Activated CD4-positive, alpha-beta T cell treated with anti-CD3 and anti-CD28 coated beads, Interleukin-2, amount 50 U/mL, for 24 hours (primary cell): Measurements from ENCODE around the gene GBA3.

Experiments
- DNase-seq, 2 donors: peaks; one replicate each; pipeline ENCODE4 v3.0.0-alpha.2; 2020; ENCODE audit warnings: low read depth in 1 of 2, low spot score in 1 of 2

GBA3 gene

GRCh38 chr4:22695029-22695428 is 2.3 kb downstream of the GBA3 start:
- DNase-seq: no peak

- no peak for DNase-seq
Measured at GRCh38 chr4:22695917-22696316, 3.2 kb downstream of the GBA3 start.

GRCh38 chr4:22703912-22704311 is 11.2 kb downstream of the GBA3 start:
- no peak for DNase-seq

GRCh38 chr4:22707390-22707789 is 14.7 kb downstream of the GBA3 start:
- no peak for DNase-seq

GRCh38 chr4:22708961-22709360 is 16.2 kb downstream of the GBA3 start:
- DNase-seq: no peak

GRCh38 chr4:22712105-22712504 is 19.4 kb downstream of the GBA3 start:
- no peak for DNase-seq

- DNase-seq: no peak
Measured at GRCh38 chr4:22712529-22712928, 19.8 kb downstream of the GBA3 start.

GRCh38 chr4:22713841-22714240 is 21.1 kb downstream of the GBA3 start:
- no peak for DNase-seq

- DNase-seq: no peak
Measured at GRCh38 chr4:22719218-22719617, 26.5 kb downstream of the GBA3 start.

- no peak for DNase-seq
Measured at GRCh38 chr4:22720091-22720490, 27.4 kb downstream of the GBA3 start.

- no peak for DNase-seq
Measured at GRCh38 chr4:22721204-22721603, 28.5 kb downstream of the GBA3 start.

- DNase-seq: no peak
Measured at GRCh38 chr4:22730021-22730420, 37.3 kb downstream of the GBA3 start.

- DNase-seq: no peak
Measured at GRCh38 chr4:22733816-22734215, 41.1 kb downstream of the GBA3 start.

- no peak for DNase-seq
Measured at GRCh38 chr4:22736912-22737311, 44.2 kb downstream of the GBA3 start.

- DNase-seq: no peak
Measured at GRCh38 chr4:22739968-22740367, 47.2 kb downstream of the GBA3 start.

GRCh38 chr4:22741744-22742143 is 49.0 kb downstream of the GBA3 start:
- DNase-seq: no peak

- DNase-seq: no peak
Measured at GRCh38 chr4:22743290-22743689, 50.6 kb downstream of the GBA3 start.

GRCh38 chr4:22744478-22745062 is 51.8 kb downstream of the GBA3 start:
- DNase-seq: no peak

GRCh38 chr4:22745234-22745633 is 52.5 kb downstream of the GBA3 start:
- DNase-seq: no peak

- DNase-seq: no peak
Measured at GRCh38 chr4:22754116-22754515, 61.4 kb downstream of the GBA3 start.

- no peak for DNase-seq
Measured at GRCh38 chr4:22762548-22762947, 69.8 kb downstream of the GBA3 start.

GRCh38 chr4:22764183-22764582 is 71.4 kb downstream of the GBA3 start:
- DNase-seq: no peak

GRCh38 chr4:22766068-22766467 is 73.3 kb downstream of the GBA3 start:
- no peak for DNase-seq
